IPS-18a (cell line): Measurements from ENCODE around the gene LMNTD1.

ENCODE experiments used
- H3K27ac ChIP-seq: one replicate; pipeline ENCODE4 v1.5.1; 2013; ENCODE audit warnings: low read length
- H3K27me3 ChIP-seq: one replicate; pipeline ENCODE4 v1.6.1; 2013; ENCODE audit warnings: mild to moderate bottlenecking, low read length; ENCODE audit not compliant: control insufficient read depth, insufficient read depth
- H3K36me3 ChIP-seq: one replicate; pipeline ENCODE4 v1.6.1; 2013; ENCODE audit warnings: low read depth, low read length; ENCODE audit not compliant: control insufficient read depth
- H3K4me1 ChIP-seq: one replicate; pipeline ENCODE4 v1.6.1; 2013; ENCODE audit warnings: low read depth, low read length; ENCODE audit not compliant: control insufficient read depth
- H3K4me3 ChIP-seq: one replicate; pipeline ENCODE4 v1.5.1; 2013; ENCODE audit warnings: low read length
- H3K9ac ChIP-seq: one replicate; pipeline ENCODE4 v1.6.1; 2013; ENCODE audit warnings: mild to moderate bottlenecking, low read length, moderate library complexity
- H3K9me3 ChIP-seq: one replicate; pipeline ENCODE4 v1.6.1; 2013; ENCODE audit warnings: low read depth, low read length; ENCODE audit not compliant: control insufficient read depth

Gene LMNTD1

DNA sequence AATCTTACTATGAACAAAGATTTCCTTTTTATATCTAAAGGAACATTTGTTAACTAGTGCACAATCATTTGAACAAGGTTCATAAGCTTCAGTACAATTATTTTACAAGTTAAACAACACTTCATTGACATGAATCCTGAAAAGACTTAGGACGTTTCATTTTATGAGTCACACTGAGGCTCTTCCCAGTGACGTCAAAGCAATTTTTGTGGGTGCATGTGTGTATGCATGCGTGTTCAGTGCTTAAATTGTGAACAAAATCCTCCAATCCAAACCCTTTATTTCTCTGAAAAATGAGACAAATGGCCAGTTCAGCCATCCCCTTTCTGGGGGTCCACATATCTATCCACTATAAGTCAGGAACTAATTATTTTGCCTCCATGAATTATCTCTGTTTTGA is 2.9 kb downstream of the LMNTD1 start:
- Histone ChIP-seq H3K27ac (no peak overlapping the region), H3K4me3 (no peak overlapping the region), H3K9me3 (no peaks in the 10 kb centered on the region), H3K27me3 (no peaks in the 10 kb centered on the region), H3K9ac (no peak overlapping the region), H3K36me3 (no peaks in the 10 kb centered on the region), H3K4me1 (no peaks in the 10 kb centered on the region)

DNA sequence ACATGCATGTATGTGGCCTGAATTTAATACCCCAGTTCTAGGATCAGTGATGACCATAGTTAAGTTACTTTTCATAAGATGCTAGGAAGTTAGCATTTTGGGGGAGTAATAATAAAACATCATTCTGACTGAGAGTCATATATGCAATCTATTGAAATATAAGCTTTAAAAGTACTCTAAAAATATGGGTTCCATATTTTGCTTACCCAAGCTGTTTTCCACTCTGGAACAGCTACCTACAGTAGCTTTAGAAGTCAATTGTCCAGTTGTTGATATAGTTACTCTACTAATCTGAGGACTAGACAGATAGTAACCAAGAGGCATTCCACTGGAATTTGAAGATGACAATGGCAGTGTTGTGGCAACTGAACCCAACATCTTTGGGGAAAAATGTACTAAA is 4.0 kb downstream of the LMNTD1 start:
- Histone ChIP-seq H3K27me3 (no peaks in the 10 kb centered on the region), H3K9me3 (no peaks in the 10 kb centered on the region), H3K4me1 (no peaks in the 10 kb centered on the region), H3K4me3 (no peak overlapping the region), H3K9ac (no peak overlapping the region), H3K36me3 (no peaks in the 10 kb centered on the region), H3K27ac (no peak overlapping the region)

DNA sequence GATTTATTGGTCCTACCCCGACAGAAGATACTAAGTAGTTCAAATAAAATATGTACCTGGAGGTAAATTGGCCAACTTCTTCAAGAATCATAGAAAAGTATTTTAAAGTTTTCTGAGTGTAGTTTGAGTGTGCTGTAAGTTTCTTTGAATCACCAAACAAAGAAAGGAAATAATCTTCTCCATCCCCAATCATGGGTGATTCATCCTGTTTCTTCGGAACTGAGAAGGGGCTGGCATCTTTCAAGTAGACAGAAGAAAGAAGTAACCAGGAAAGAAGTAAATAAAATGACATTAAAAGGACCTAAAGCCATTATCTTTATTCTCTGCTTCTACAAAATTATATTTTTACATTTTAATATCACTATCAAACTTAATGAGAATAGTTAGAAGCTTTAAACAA is 6.8 kb downstream of the LMNTD1 start:
- Histone ChIP-seq H3K27ac (no peak overlapping the region), H3K4me3 (no peak overlapping the region), H3K9me3 (no peaks in the 10 kb centered on the region), H3K27me3 (no peaks in the 10 kb centered on the region), H3K9ac (no peak overlapping the region), H3K36me3 (no peaks in the 10 kb centered on the region), H3K4me1 (no peaks in the 10 kb centered on the region)

DNA sequence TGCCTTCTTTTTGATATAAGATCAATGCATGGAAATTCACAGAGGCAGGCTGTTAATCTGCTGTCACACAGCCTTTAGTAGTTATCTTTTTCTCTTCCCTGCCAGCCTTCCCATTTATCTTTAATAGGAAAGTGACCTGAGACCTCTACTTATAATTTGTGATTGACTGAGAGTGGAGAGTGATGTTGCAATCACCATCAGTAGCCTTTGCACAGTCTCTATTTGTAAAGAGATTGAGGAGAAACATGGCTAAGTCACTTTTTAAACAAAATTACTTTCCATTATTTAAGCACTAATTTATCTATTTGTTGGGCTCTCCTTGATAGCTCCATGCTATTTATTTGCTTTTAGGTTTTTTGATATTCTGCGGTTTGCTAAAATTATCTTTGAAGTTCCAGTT is 19.9 kb downstream of the LMNTD1 start:
- H3K4me1 ChIP-seq: no peaks in the 10 kb centered on the region

DNA sequence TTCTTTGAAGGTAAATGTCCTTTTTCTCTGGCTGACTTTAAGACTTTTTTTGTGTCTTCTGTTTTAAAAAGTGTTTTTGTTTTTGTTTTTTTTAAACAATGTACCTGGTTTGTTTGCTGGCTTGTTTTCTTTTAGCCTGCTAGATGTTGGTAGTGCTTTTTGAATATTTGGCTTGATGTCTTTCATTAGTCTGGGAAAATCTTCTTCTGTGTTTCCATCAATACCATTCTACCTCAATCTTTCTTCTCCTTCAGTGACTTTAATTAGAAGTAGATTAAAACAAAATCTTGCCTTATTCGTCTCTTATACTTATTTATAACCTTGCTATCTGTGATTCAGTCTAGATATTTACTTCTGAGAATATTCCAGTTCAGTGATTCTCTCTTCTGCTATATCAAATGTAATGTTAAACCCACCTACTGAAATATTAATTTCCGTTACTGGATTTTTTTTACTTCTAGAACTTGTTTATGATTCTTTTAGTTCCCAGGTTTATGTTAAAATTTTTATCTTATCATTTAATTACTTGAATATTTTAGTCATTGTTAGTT is 21.5 kb downstream of the LMNTD1 start:
- no peak overlapping the region for H3K27ac ChIP-seq
- H3K4me1 ChIP-seq: no peaks in the 10 kb centered on the region
- H3K27me3 ChIP-seq: no peaks in the 10 kb centered on the region
- no peak overlapping the region for H3K9ac ChIP-seq
- H3K4me3 ChIP-seq: no peak overlapping the region
- H3K9me3 ChIP-seq: no peaks in the 10 kb centered on the region
- H3K36me3 ChIP-seq: no peaks in the 10 kb centered on the region

More for the DNA sequence above, 19.9 kb downstream of the LMNTD1 start:
- no peak overlapping the region for H3K4me3 ChIP-seq
- no peaks in the 10 kb centered on the region for H3K36me3 ChIP-seq
- no peak overlapping the region for H3K27ac ChIP-seq
- H3K9ac ChIP-seq: no peak overlapping the region
- H3K27me3 ChIP-seq: no peaks in the 10 kb centered on the region
- no peaks in the 10 kb centered on the region for H3K9me3 ChIP-seq

DNA sequence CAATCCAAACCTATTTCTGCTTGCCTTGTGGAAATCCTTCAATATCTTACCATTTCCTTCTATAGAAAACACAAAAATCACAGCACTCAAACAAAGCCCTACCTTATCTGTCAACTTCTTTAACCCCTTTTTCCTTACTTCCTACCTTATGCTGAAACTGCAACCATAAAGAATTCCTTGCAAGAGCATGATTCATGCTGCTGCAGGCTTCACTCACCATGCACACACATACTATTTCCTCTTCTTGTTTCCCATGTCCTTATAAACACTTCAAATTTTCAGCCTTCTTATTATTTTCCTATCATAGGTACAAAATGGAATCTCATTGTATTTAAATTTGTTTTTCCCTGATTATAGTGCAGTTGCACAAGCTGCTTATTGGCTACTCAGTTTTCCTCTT is 23.3 kb downstream of the LMNTD1 start:
- H3K9ac ChIP-seq: no peak overlapping the region
- no peak overlapping the region for H3K27ac ChIP-seq
- no peaks in the 10 kb centered on the region for H3K27me3 ChIP-seq
- no peaks in the 10 kb centered on the region for H3K36me3 ChIP-seq
- no peaks in the 10 kb centered on the region for H3K9me3 ChIP-seq
- no peaks in the 10 kb centered on the region for H3K4me1 ChIP-seq
- no peak overlapping the region for H3K4me3 ChIP-seq

DNA sequence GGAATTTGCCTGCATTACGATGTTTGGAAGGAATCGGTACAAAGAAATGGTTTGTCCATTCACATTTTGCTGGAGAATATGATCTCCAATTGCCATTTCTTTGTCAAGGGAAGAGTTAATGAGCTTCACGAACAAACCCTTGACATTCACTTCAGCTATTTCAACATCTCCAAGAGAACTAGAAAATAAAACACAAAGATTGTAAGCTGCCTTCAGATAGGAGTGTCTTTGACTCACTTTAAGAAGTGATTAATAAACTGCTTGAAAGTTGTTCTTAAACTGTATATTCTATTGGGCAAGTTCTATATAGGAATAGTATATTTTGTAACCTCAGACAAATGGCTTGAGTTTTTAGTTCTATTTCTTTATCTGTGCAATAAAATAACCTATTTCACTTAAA is 26.3 kb downstream of the LMNTD1 start:
- no peaks in the 10 kb centered on the region for H3K36me3 ChIP-seq
- no peak overlapping the region for H3K9ac ChIP-seq
- H3K27me3 ChIP-seq: no peaks in the 10 kb centered on the region
- no peak overlapping the region for H3K27ac ChIP-seq
- no peaks in the 10 kb centered on the region for H3K4me1 ChIP-seq
- no peak overlapping the region for H3K4me3 ChIP-seq
- H3K9me3 ChIP-seq: no peaks in the 10 kb centered on the region

DNA sequence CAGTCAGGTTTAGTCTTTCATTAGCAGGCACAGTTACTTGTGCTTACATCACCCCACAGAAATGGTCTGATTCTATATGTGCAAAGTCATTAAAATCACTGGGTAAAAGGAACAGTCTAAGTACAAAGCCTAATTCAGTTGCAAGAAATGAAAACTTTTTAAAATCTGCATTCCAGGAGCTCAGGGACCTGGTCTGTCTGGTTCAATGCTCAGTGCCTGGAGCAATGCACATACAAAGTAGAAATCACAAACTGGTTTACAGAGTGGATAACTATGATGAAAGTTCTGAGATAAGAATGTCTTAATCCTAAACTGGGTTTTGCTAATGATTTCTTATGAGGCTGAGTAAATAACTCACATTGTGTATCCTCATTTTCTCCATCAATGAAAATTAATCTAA is 28.7 kb downstream of the LMNTD1 start:
- Histone ChIP-seq H3K27ac (no peak overlapping the region), H3K9ac (no peak overlapping the region), H3K9me3 (no peaks in the 10 kb centered on the region), H3K27me3 (no peaks in the 10 kb centered on the region), H3K4me3 (no peak overlapping the region), H3K4me1 (no peaks in the 10 kb centered on the region), H3K36me3 (no peaks in the 10 kb centered on the region)

DNA sequence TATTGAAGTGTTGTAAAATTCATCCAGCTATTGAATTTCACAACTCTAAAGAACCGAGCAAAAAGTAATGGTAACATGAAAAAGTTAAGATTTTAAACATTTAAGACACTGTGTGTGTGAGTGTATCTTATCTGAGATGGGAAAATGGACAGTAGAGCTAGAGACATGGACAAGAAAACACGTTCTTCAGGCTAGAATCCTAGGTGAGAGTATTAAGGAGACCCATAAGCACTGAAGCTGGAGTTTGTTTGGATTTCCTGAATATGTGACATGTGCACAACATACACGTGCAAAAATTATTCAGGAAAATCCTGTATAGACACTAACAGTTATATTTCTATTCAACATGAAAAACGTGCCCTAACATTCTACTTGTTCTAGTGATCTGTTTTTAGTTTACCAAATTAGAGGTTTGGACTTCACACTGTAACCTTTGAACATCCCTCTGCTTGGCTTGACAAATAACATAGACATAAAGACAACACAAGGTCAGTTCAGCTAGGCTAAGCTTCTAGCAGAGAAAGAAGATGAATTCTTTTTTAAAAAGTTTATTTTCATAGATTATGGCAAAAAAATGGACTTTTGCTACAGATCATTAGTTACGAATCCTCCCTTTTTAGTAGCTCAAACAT is 31.3 kb downstream of the LMNTD1 start:
- Histone ChIP-seq H3K36me3 (no peaks in the 10 kb centered on the region), H3K27ac (no peak overlapping the region), H3K27me3 (no peaks in the 10 kb centered on the region), H3K4me3 (no peak overlapping the region), H3K9me3 (no peaks in the 10 kb centered on the region), H3K4me1 (no peaks in the 10 kb centered on the region), H3K9ac (no peak overlapping the region)

DNA sequence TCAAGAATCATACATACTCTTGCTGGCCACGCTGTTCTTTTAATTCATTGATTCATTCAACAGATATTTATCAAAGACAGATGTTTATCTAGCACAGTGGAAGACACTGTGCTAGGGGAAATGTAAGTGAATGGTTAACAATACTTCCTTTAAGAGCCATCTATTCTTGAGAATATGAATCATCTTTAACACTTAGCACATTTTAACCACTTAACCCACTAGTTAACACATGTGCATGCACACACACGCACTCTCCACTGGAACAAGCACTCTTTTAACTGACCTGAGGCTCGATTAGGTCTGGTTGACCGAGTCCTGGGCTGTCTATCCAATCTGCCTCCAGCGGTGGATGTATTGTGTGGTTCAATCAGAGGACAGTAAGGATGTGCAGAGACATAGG is 34.6 kb downstream of the LMNTD1 start:
- no peak overlapping the region for H3K9ac ChIP-seq
- no peaks in the 10 kb centered on the region for H3K27me3 ChIP-seq
- H3K36me3 ChIP-seq: no peaks in the 10 kb centered on the region
- no peaks in the 10 kb centered on the region for H3K4me1 ChIP-seq
- no peaks in the 10 kb centered on the region for H3K9me3 ChIP-seq
- no peak overlapping the region for H3K4me3 ChIP-seq
- no peak overlapping the region for H3K27ac ChIP-seq

DNA sequence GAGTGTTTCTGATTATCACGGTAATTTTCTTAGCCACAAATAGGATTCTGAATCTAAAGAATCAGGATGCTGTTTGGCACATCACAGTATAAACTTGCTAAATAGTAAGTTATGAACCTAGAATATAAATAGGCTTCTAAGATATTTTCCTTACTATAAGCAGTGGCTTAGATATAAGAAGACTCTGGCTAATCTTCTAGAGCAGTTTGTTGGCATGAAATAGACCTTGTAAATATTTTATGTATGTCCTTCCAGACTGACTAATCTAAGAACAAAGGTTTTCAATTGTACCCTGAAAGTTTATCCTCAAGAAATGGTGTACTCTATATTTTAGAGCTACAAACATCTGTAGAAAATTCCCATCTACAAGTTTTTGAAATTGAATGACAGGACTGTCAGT is 48.3 kb downstream of the LMNTD1 start:
- Histone ChIP-seq H3K4me3 (no peak overlapping the region), H3K9me3 (no peaks in the 10 kb centered on the region), H3K27me3 (no peaks in the 10 kb centered on the region), H3K4me1 (no peaks in the 10 kb centered on the region), H3K27ac (no peak overlapping the region), H3K36me3 (no peaks in the 10 kb centered on the region), H3K9ac (no peak overlapping the region)

DNA sequence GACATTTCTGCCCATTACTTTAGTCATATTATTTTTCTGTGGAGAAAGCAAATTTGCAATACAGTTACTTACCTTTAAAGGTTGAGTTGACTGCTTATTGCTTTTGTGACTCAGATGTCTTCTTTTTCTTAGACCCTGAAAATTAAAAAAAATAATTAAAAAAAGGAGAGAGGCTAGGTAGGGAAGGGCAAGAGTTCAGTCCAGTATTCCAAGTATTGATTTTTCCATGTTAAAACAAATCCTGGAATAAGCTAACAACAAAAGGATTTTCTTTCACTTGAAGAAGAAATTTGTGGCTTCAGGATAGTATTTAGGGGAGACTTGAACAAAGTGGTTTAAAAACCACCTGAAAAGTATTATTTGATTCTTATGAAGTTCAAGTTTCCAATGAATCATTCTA is 49.4 kb downstream of the LMNTD1 start:
- H3K27me3 ChIP-seq: no peaks in the 10 kb centered on the region
- no peaks in the 10 kb centered on the region for H3K9me3 ChIP-seq
- H3K27ac ChIP-seq: no peak overlapping the region
- H3K9ac ChIP-seq: no peak overlapping the region
- H3K4me1 ChIP-seq: no peaks in the 10 kb centered on the region
- H3K4me3 ChIP-seq: no peak overlapping the region
- H3K36me3 ChIP-seq: no peaks in the 10 kb centered on the region
